ENCODE data around the gene HOGA1.
A peak's percentile ranks its signal among the peaks of the same experiment; 100 is the strongest.

- no peak for TF ChIP-seq CTCF (IDR thresholded peaks at IDR 0.05)
- peak; percentile 71 for TF ChIP-seq POLR2AphosphoS5 (IDR thresholded peaks at IDR 0.05)
Observed at GRCh38 chr10:97543025-97543546, 41.1 kb upstream of the HOGA1 start.
